Neural cell (in vitro differentiated cells): ENCODE data around the gene TSKS.

Experiments
- CTCF ChIP-seq: fragments of 450-650 bp; IDR thresholded peaks from 2 replicates; pipeline ENCODE4 v1.5.1; 2014; ENCODE audit warnings: antibody characterized with exemption, mild to moderate bottlenecking, moderate library complexity; ENCODE audit not compliant: poor library complexity, severe bottlenecking
- EP300 ChIP-seq: fragments of 450-650 bp; conservative IDR thresholded peaks from 2 replicates; pipeline ENCODE4 v1.6.1; 2014; ENCODE audit warnings: antibody characterized with exemption, mild to moderate bottlenecking, moderate library complexity; ENCODE audit not compliant: poor library complexity, severe bottlenecking
- EZH2 ChIP-seq: fragments of 200-600, 300-800 bp; shearing (Covaris generic), sonication (generic); IDR thresholded peaks from 2 replicates; pipeline ENCODE4 v1.6.1; 2014; ENCODE audit warnings: antibody characterized with exemption, low read length, borderline replicate concordance, mild to moderate bottlenecking; ENCODE audit not compliant: insufficient read depth, poor library complexity, severe bottlenecking
- POLR2AphosphoS5 ChIP-seq: IDR thresholded peaks from 2 replicates; pipeline ENCODE4 v1.6.1; 2012
- RAD21 ChIP-seq: fragments of 450-650 bp; conservative IDR thresholded peaks from 2 replicates; pipeline ENCODE4 v1.6.1; 2014; ENCODE audit warnings: antibody characterized with exemption, mild to moderate bottlenecking, moderate library complexity
- SMC3 ChIP-seq: fragments of 450-650 bp; conservative IDR thresholded peaks from 2 replicates; pipeline ENCODE4 v1.6.1; 2014; ENCODE audit warnings: antibody characterized with exemption, mild to moderate bottlenecking, moderate library complexity; ENCODE audit not compliant: poor library complexity
- TAF1 ChIP-seq: IDR thresholded peaks from 2 replicates; pipeline ENCODE4 v1.6.1; 2012; ENCODE audit warnings: low read depth

DNA sequence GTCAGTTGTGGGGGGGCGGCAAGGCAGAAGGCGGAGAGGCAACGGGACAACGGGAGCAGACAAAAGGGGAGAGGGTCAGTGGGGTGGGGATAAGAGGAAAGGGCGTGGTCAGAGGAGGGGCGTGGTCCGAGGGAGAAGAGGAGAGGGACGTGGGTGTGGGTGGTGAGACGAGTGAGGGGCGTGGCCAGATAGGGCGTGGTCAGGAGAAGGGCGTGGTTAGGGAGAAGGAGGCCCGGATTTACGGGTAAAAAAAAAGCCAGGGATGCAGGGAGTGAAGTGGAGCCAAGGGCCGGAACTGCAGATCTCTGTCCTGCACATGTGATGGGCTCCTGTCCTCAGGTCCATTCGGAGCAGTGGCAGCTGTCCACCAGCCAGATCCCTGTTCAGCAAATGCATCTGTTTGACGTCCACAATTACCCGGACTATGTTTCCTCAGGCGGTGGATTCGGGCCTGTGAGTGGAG lies 50.7 kb downstream of the TSKS start:
- no peak for TF ChIP-seq CTCF
- TF ChIP-seq EP300: no peak
- no peak for TF ChIP-seq TAF1
- no peak for TF ChIP-seq EZH2
- TF ChIP-seq POLR2AphosphoS5: no peak
- no peak for TF ChIP-seq RAD21
- no peak for TF ChIP-seq SMC3
